ENCODE results near the gene RPL39L.

Gene RPL39L

DNA sequence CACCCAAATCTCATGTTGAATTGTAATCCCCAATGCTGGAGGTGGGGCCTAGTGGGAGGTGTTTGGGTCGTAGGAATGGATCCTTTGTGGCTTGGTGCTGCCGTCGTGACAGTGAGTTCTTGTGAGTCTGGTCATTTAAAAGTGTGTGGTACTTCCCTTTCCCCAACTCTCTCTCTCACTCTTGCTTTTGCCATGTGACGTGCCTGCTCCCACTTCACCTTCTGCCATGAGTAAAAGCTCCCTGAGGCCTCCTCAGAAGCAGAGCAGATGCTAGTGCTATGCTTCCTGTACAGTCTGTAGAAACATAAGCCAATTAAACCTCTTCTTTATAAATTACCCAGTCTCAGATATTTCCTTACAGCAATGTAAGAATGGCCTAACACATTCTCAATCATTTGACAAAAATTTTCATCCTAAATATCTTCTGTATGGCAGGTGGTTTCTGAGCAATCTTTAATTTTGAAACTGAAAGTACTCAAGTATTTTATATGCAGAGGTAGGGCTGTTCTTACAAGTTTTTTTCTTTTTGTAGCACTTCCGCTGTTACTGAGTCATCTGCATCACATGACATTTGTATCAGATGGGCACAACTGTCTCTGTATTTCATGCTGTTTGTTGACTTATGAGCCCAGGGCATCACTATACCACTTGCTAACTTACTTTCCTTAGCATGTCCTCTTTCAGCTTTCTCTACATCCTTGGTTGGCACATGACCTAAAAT lies 8.8 kb downstream of the RPL39L start:
- DNase-seq (ENCODE audit: insufficient read length, low spot score), result no peak
- FAIRE-seq, result no peak

DNA sequence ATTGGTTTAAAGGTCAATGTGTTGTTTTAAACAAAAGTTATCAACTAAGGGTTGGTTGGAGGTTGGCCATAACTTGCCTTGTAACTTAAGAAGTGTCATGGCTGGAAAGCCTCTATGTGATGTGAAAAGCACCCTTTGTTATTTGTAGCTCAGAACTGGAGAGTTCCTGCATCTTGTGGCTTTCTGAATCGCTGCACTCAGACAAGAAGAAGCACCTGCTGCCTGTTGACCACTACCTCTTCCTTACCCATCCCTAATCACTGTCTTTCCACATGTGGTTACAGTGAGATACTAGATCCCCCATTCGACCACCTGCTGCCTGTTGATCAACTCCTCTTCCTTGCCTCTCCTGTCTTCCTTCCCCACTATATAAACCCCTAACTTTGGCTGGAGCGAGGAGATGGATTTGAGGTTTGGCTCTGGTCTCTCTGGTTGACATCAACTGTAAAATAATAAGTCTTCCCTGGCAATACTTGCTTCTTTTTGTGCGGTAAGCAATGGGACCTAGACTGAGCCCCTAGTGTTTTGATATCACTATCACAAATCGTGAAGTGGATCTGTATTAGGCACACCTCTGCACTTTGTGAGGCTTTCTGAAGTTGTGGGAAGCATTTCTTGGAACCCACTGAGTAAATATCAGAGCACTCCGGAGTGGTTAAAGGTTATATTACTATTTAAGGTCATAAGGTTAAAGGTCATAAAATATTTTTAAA lies 13.8 kb downstream of the RPL39L start:
- no peak for FAIRE-seq
- TF ChIP-seq, protein P1, sequence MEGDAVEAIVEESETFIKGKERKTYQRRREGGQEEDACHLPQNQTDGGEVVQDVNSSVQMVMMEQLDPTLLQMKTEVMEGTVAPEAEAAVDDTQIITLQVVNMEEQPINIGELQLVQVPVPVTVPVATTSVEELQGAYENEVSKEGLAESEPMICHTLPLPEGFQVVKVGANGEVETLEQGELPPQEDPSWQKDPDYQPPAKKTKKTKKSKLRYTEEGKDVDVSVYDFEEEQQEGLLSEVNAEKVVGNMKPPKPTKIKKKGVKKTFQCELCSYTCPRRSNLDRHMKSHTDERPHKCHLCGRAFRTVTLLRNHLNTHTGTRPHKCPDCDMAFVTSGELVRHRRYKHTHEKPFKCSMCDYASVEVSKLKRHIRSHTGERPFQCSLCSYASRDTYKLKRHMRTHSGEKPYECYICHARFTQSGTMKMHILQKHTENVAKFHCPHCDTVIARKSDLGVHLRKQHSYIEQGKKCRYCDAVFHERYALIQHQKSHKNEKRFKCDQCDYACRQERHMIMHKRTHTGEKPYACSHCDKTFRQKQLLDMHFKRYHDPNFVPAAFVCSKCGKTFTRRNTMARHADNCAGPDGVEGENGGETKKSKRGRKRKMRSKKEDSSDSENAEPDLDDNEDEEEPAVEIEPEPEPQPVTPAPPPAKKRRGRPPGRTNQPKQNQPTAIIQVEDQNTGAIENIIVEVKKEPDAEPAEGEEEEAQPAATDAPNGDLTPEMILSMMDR (IDR thresholded peaks at IDR 0.05; ENCODE audit: insufficient read depth, missing control alignments), result no peak
- DNase-seq (ENCODE audit: insufficient read length, low spot score), result no peak

More for the DNA sequence above, 8.8 kb downstream of the RPL39L start:
- TF ChIP-seq, protein P1 (IDR thresholded peaks at IDR 0.05; ENCODE audit: insufficient read depth, missing control alignments), result no peak

DNA sequence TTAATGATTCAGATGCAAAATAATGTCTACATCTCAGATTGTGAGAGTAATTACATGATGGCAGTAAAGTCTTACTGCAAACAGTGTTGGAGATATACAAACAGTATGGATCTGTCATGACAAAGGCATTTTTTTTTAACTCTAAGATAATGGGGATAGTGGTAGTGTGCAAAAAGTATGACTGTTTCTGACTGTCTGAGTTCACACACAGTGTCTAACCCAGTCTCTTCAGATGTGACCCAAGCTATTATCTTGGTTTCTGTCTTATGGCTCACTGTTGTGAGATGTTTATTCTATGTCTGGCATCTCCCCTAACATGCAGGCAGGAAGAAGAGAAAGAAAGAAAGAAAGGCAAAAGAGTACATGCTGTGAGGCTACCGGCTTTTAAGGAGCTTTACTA lies 17.0 kb downstream of the RPL39L start:
- DNase-seq (ENCODE audit: insufficient read length, low spot score), result no peak
- TF ChIP-seq, protein P1 (IDR thresholded peaks at IDR 0.05; ENCODE audit: insufficient read depth, missing control alignments), result no peak
- FAIRE-seq, result no peak

DNA sequence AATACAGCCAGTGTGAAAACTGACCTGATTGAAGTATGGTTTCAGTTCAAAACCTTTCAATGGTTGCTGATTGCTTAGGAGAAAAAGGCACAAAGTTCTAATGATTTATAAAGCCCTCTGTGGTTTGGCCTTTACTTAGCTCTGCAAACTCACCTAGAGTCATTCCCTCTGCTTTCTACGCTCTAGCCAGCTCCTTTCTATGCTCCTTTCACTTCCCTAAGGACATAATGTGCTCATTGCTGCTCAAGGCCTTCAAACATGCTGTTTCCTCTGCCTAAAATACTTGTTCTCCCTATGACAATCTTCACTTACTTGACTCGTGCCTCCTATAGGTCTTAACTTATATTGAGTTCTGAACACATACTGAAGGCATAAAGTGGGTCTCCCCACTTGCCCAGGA lies 19.0 kb downstream of the RPL39L start:
- TF ChIP-seq, protein P1 (IDR thresholded peaks at IDR 0.05; ENCODE audit: insufficient read depth, missing control alignments), result no peak
- no peak for DNase-seq (ENCODE audit: insufficient read length, low spot score)
- no peak for FAIRE-seq

DNA sequence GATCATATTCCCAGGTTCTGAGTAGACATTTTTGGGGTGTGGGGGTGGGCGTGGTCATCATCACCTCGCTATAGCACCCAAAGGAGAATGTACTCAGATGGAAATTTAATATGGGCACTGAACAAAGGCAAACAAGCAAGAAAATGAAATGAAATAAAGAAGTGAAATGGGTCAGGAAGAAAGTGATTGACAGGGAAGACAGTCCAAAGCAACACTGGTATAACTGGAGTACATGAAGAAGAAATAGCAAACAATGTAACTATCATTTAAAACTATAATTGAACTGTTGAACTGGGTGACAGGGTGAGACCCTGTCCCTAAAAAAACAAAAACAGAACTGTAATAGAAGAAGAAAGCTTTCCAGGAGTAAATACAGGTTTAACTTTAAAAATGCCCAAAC lies 24.8 kb downstream of the RPL39L start:
- TF ChIP-seq, protein P1 (IDR thresholded peaks at IDR 0.05; ENCODE audit: insufficient read depth, missing control alignments), result no peak
- DNase-seq (ENCODE audit: insufficient read length, low spot score) (no peak), FAIRE-seq (no peak)

DNA sequence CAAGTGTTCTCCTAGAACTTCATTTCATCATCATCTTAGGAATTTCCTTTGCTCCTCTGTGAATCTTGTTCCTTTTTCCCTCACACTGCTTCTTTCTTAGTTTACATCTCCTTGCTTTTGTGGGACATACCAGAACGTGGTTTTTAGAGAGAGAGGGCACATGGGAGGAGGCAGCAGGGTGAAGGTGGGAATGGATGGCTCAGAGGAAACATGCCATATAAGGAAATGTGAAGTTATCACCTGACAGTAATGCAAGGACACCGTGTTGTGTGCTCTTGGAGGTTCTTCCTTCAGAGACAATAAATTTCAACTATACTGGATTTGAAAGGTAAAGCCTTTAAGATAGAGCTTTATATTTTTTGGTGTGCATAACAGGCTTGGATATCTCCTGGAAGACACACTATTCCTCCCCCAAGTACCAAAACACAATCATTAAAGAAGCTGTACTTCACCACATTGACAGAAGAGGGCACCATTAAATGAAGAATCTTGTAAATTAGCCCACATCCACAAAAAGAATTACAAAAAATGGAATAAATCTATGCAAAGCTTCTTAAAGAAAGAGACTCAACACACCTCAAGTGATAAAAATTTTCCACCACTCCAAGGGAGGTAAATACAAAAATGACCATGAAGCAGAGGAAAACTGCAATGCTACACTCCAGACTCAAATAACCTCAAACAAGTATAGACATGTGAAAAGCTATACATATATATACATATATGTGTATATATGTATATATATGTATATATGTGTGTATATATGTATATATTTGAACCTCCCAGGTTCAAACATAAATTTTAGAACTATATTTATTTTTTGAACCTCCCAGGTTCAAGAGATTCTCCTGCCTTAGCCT lies 26.1 kb downstream of the RPL39L start:
- TF ChIP-seq, protein P1 (IDR thresholded peaks at IDR 0.05; ENCODE audit: insufficient read depth, missing control alignments), result peak; percentile 56
- FAIRE-seq (no peak), DNase-seq (ENCODE audit: insufficient read length, low spot score) (no peak)

All from D721Med (cell line).